HUES48 (cell line): ENCODE data around the gene USP14.

ENCODE experiments used
- H3K27ac ChIP-seq: one replicate; pipeline ENCODE4 v1.7.0; 2013; ENCODE audit warnings: low read depth, low read length, inconsistent platforms
- H3K27me3 ChIP-seq: 2 replicates; pipeline ENCODE4 v1.6.1; 2013; ENCODE audit warnings: mild to moderate bottlenecking, low read length; ENCODE audit not compliant: control insufficient read depth, insufficient read depth
- H3K36me3 ChIP-seq: 2 replicates; pipeline ENCODE4 v1.6.1; 2013; ENCODE audit warnings: low read length; ENCODE audit not compliant: control insufficient read depth, insufficient read depth
- H3K4me1 ChIP-seq: 2 replicates; pipeline ENCODE4 v1.6.1; 2013; ENCODE audit warnings: mild to moderate bottlenecking, low read length; ENCODE audit not compliant: control insufficient read depth, insufficient read depth
- H3K4me3 ChIP-seq: 2 replicates; pipeline ENCODE4 v1.5.1; 2013; ENCODE audit warnings: mild to moderate bottlenecking, low read depth, low read length
- H3K9ac ChIP-seq: 2 replicates; pipeline ENCODE4 v1.6.1; 2013; ENCODE audit warnings: mild to moderate bottlenecking, low read depth, low read length, moderate library complexity
- H3K9me3 ChIP-seq: 2 replicates; pipeline ENCODE4 v1.6.1; 2013; ENCODE audit warnings: low read length; ENCODE audit not compliant: control insufficient read depth, insufficient read depth

The USP14 gene

DNA sequence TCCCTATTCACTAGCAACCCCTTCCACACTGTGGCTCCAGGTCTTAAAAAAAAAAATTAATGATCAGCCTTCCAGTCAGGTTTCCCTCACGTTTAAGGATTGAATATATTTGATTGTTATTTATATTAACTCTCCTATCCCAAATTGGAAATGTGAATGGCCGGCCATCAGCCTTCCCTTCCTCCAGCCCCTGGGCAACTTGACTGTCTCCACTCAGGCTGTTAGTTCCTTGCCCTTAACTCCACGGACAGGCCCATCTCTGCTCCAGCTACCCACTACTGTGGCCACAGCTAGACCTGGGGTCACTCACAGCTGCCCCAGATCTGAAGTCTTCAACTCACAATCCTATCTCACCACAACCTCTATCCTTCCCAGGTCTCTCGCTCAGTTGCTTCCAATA is 69.5 kb downstream of the USP14 start:
- peaks cover 47% of the 10 kb centered on the region for H3K36me3 ChIP-seq
- no peaks in the 10 kb centered on the region for H3K27me3 ChIP-seq

DNA sequence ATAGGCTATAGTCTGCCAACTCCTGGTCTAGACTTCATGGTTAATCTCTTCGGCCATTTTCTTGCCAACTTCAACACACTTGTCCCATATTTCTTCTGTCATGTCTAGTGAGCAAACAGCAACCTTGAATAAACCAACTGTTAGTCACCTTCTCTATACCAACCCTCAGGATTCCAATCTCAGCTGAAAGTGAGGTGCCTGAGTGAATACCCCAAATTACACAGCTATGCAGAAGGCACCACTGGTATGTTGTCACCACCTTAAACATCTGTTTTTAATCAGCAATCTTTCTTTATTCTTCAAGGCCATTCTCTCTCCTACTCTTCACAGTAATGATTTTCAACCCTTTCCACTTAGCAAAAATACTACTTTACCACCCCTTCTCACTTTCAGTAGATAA is 70.2 kb downstream of the USP14 start:
- H3K36me3 ChIP-seq: peaks cover 40% of the 10 kb centered on the region
- H3K4me1 ChIP-seq: no peaks in the 10 kb centered on the region
- no peaks in the 10 kb centered on the region for H3K27me3 ChIP-seq
- H3K27ac ChIP-seq: no peak overlapping the region
- H3K4me3 ChIP-seq: no peak overlapping the region
- H3K9ac ChIP-seq: no peak overlapping the region
- no peaks in the 10 kb centered on the region for H3K9me3 ChIP-seq

More for the DNA sequence above, 69.5 kb downstream of the USP14 start:
- no peak overlapping the region for H3K27ac ChIP-seq
- H3K9me3 ChIP-seq: no peaks in the 10 kb centered on the region
- H3K9ac ChIP-seq: no peak overlapping the region
- H3K4me3 ChIP-seq: no peak overlapping the region
- H3K4me1 ChIP-seq: no peaks in the 10 kb centered on the region

DNA sequence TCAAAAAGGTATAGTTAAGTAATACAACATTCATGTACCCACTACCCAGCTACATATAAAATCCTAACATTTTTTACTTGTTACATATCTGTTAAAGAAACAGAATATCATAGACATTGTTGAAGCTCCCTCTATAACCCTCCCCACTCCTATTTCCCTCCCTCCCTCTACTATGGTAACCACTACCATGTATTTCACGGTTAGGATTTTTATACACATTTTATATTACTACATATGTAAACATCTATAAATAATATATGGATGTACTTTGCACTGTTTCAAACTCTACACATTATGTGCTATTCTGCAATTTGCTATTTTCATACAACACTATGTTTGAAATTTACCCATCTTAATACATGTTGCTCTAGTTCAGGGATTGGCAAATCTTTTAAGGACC is 73.2 kb downstream of the USP14 start:
- H3K9me3 ChIP-seq: no peaks in the 10 kb centered on the region
- no peaks in the 10 kb centered on the region for H3K4me1 ChIP-seq
- H3K4me3 ChIP-seq: no peak overlapping the region
- peaks cover 11% of the 10 kb centered on the region for H3K36me3 ChIP-seq
- H3K27ac ChIP-seq: no peak overlapping the region
- H3K27me3 ChIP-seq: no peaks in the 10 kb centered on the region
- H3K9ac ChIP-seq: no peak overlapping the region

DNA sequence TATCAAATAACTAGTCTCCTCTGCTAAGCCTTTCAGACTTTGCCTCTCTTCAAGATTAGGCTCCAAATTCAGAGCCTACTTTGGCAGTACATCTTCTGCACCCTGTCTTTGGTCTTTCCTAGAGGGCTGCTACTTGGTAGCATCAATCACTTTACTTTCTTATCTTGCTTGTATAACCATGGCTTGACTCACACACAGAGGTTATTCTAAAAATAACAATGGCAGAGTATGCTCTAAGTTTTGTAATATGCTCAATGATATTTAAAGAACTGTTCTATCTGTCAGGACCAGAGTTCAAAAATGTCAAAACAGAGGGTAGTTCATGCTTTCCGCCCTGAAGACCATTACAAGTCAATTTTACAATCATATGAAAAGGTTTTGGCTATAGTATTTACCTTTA is 81.8 kb downstream of the USP14 start:
- Histone ChIP-seq H3K4me3 (no peak overlapping the region), H3K27ac (no peak overlapping the region), H3K9me3 (no peaks in the 10 kb centered on the region), H3K4me1 (no peaks in the 10 kb centered on the region), H3K36me3 (peaks cover 61% of the 10 kb centered on the region), H3K9ac (no peak overlapping the region), H3K27me3 (no peaks in the 10 kb centered on the region)

DNA sequence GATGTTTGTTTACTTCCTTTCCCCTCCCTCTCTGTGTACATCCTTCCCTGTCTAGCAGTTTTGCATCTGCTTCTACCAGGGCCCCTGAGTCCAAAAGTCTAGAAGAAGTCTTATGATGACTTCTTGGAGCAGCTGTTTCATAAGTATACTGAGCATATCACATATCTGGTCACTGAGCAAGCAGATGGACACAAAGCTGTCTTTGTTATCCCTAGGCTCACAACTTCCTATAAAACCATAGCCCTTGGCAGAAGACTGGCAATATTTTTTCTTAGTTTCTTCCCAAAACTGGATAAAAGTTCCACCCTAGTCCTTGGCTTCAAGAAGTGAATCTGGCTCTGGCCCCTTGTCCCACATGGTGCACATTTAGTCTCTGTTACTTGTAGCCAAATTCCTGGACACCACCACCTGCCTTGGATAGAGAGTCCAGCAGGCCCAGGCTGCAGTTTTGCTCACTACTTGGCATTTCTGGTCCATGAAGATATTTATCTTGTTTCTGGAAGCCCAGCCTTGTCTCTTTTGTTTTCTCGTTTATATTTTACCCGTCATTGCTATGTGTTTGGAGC is 87.0 kb downstream of the USP14 start:
- no peak overlapping the region for H3K9ac ChIP-seq
- peaks cover 89% of the 10 kb centered on the region for H3K36me3 ChIP-seq
- H3K27ac ChIP-seq: no peak overlapping the region
- H3K27me3 ChIP-seq: no peaks in the 10 kb centered on the region
- no peak overlapping the region for H3K4me3 ChIP-seq
- H3K9me3 ChIP-seq: no peaks in the 10 kb centered on the region
- no peaks in the 10 kb centered on the region for H3K4me1 ChIP-seq

DNA sequence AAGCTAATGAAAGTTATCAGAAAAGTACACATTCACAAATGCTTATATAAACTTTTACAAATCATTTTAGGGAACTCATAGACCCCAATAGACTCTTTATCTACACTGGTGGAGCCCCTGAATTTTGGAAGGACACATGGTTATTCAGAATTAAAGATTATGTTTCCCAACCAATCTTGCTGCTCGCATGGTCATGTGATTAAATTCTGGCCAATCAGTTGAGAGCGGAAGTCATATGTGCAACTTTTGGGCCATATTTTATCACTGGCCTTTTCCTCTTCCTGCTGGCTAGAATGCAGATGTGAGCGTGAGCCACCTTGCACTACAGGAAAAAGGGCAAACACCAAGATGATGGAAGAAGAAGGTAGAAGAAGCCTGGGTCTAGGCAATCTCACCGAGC is 89.7 kb downstream of the USP14 start:
- Histone ChIP-seq H3K4me1 (no peaks in the 10 kb centered on the region), H3K27ac (no peak overlapping the region), H3K4me3 (no peak overlapping the region), H3K9ac (no peak overlapping the region), H3K36me3 (peaks cover 92% of the 10 kb centered on the region), H3K27me3 (no peaks in the 10 kb centered on the region), H3K9me3 (no peaks in the 10 kb centered on the region)

DNA sequence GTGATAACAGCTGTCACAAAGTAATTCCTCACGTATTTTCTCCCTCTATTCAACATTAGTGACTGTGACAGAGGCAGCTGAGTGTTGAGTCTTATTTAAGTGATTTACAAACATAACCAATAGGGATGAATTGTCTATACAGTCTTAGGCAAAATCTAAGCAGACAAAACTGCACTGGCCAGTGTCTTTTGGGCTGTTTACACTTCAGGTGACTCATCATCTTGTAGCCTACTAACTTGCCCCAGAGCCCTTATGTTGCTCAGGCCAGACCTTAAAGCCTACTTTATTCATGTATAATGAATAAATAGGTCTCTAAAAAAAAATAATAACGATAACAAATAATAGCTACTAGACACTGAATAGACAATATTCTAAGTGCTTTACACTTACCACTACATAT is 92.3 kb downstream of the USP14 start:
- H3K4me1 ChIP-seq: no peaks in the 10 kb centered on the region
- H3K4me3 ChIP-seq: no peak overlapping the region
- H3K9me3 ChIP-seq: no peaks in the 10 kb centered on the region
- no peaks in the 10 kb centered on the region for H3K27me3 ChIP-seq
- H3K9ac ChIP-seq: no peak overlapping the region
- no peak overlapping the region for H3K27ac ChIP-seq
- H3K36me3 ChIP-seq: peaks cover 94% of the 10 kb centered on the region

DNA sequence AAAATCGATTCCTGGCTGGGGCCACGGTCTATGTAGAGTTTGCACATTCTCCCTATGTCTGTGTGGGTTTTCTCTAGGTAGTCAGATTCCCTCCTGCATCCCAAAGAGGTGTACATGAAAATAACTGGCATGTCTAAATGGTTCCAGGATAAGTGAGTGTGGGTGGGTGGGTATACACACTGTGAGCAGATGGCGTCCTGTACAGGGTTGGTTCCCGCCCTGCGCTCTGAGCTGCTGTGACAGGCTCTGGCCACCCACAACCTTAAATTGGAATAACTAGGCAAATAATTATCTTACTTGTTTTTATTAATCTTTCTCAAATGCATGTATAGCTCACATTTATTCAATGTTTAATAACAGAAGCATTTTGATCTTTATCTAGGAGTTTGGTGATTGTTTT is 93.2 kb downstream of the USP14 start:
- no peak overlapping the region for H3K4me3 ChIP-seq
- H3K9me3 ChIP-seq: no peaks in the 10 kb centered on the region
- H3K4me1 ChIP-seq: no peaks in the 10 kb centered on the region
- no peaks in the 10 kb centered on the region for H3K27me3 ChIP-seq
- no peak overlapping the region for H3K27ac ChIP-seq
- no peak overlapping the region for H3K9ac ChIP-seq
- peaks cover 94% of the 10 kb centered on the region for H3K36me3 ChIP-seq

DNA sequence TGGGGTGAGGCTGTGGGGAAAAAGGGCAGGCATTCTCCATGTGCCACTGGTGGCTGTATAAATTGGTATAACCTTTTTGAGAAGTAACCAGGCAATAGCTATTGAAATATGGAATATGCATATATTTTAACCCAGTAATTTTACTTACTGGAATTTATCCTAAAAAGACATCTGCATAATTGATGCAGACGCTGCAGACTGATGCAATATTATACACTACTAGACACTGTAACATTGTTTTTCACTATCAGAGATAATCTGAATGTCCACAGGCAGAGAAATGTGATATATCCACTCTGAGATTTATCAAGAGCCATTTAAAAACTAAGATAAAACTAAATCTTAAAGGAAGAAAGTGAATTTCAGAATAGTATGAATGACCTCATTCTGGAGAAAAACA is 94.8 kb downstream of the USP14 start:
- H3K9ac ChIP-seq: no peak overlapping the region
- H3K9me3 ChIP-seq: no peaks in the 10 kb centered on the region
- H3K4me3 ChIP-seq: no peak overlapping the region
- peaks cover 95% of the 10 kb centered on the region for H3K36me3 ChIP-seq
- no peaks in the 10 kb centered on the region for H3K27me3 ChIP-seq
- H3K4me1 ChIP-seq: no peaks in the 10 kb centered on the region
- no peak overlapping the region for H3K27ac ChIP-seq

DNA sequence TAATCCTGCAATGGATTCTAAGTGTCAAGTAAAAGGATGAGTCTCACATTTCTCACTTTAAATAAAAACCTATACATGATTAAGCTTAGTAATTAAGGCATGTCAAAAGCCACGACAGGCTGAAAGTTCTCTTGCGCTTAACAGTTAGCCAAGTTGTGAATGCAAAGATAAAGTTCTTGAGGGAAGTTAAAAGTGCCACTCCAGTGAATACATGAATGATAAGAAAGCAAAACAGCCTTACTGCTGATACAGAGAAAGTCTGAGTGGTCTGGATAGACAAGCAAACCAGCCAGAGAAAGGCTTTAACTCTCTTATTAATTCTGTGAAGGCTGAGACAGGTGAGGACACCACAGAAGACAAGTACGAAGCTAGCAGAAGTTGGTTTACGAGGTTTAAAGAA is 96.8 kb downstream of the USP14 start:
- Histone ChIP-seq H3K27ac (no peak overlapping the region), H3K4me1 (no peaks in the 10 kb centered on the region), H3K9me3 (no peaks in the 10 kb centered on the region), H3K4me3 (no peak overlapping the region), H3K27me3 (no peaks in the 10 kb centered on the region), H3K9ac (no peak overlapping the region), H3K36me3 (peaks cover 100% of the 10 kb centered on the region)

DNA sequence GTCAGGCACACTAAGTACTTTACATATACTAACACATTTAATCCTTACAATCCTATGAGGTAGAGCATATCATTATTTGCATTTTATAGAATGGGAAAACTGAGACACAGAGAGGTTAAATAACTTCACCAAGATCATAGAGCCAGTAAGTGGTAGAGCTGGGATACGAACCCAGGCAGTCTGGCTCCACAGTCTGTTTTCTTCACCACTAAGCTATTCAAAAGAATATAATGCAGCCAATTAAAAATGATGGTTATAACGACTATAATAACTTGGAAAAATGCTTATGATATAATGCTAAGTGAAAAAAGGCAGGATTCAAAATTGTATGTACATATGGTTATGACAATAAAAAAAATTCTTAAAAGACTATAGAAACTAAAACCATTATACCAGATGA is 102.2 kb downstream of the USP14 start:
- no peaks in the 10 kb centered on the region for H3K27me3 ChIP-seq
- no peak overlapping the region for H3K4me3 ChIP-seq
- no peak overlapping the region for H3K27ac ChIP-seq
- H3K36me3 ChIP-seq: peaks cover 97% of the 10 kb centered on the region
- no peaks in the 10 kb centered on the region for H3K4me1 ChIP-seq
- H3K9me3 ChIP-seq: no peaks in the 10 kb centered on the region
- H3K9ac ChIP-seq: no peak overlapping the region
